Spleen (tissue), 7 donors: Measurements from ENCODE around the gene TAT.
"Not testable (repeated sequence)": the region's sequence is repeated elsewhere in the genome, so short reads cannot be mapped to it uniquely, and the experiment has no call there.

Source experiments
- POLR2A ChIP-seq, 3 donors: fragments of 450-650 bp; IDR thresholded peaks; one replicate each; pipeline ENCODE4 v1.5.1; 2017; ENCODE audit warnings: antibody characterized with exemption in 3 of 3, mild to moderate bottlenecking in 1 of 3
- POLR2AphosphoS5 ChIP-seq, 3 donors: sonication (generic); formaldehyde crosslinking; IDR thresholded peaks; one replicate each; pipeline ENCODE4 v1.5.1; 2017; ENCODE audit warnings: antibody characterized with exemption in 3 of 3
- TF ChIP-seq, protein P1 (sequence below), 11 experiments: fragments of 200-600 bp in 7 of 11; fragments of 450-650 bp in 4 of 11; sonication (generic) in 4 of 11; IDR thresholded peaks in 8 of 11; conservative IDR thresholded peaks in 3 of 11; 1 replicate in 7 of 11; 2 replicates in 4 of 11; pipeline versions ENCODE4 v1.4.0 to v1.8.0; 2016 to 2021; ENCODE audit warnings: antibody characterized with exemption in 11 of 11, inconsistent platforms in 4 of 11, mild to moderate bottlenecking in 1 of 11
- donor health status: DM: no; HTN: no; CAD: no; lungs with moderate emphysema.
- donor health status: DM: no; HTN: no; CAD: no.
- donor health status: DM: no; HTN: no; CAD: no.

DNA sequence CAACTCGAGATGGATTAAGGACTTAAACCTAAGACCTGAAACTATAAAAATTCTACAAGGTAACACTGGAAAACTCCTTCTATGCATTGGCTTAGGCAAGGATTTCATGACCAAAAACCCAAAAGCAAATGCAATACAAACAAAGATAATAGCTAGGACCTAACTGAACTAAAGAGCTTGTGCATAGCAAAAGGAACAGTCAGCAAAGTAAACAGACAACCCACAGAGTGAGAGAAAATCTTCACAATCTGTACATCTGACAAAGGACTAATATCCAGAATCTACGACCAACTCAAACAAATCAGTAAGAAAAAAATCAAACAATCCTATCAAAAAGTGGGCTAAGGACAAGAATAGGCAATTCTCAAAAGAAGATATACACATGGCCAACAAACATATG lies 21.5 kb upstream of the TAT start:
- TF ChIP-seq, protein P1, sequence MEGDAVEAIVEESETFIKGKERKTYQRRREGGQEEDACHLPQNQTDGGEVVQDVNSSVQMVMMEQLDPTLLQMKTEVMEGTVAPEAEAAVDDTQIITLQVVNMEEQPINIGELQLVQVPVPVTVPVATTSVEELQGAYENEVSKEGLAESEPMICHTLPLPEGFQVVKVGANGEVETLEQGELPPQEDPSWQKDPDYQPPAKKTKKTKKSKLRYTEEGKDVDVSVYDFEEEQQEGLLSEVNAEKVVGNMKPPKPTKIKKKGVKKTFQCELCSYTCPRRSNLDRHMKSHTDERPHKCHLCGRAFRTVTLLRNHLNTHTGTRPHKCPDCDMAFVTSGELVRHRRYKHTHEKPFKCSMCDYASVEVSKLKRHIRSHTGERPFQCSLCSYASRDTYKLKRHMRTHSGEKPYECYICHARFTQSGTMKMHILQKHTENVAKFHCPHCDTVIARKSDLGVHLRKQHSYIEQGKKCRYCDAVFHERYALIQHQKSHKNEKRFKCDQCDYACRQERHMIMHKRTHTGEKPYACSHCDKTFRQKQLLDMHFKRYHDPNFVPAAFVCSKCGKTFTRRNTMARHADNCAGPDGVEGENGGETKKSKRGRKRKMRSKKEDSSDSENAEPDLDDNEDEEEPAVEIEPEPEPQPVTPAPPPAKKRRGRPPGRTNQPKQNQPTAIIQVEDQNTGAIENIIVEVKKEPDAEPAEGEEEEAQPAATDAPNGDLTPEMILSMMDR (IDR thresholded peaks at IDR 0.05 in 8 of 11, conservative IDR thresholded peaks at IDR 0.05 in 3 of 11), result not testable (repeated sequence)
- not testable (repeated sequence) for TF ChIP-seq POLR2AphosphoS5, POLR2A (IDR thresholded peaks at IDR 0.05)
